Measurements from ENCODE around the gene RBM17. TPM values are rescaled to one million over a fixed set of nuclear protein-coding genes. Genes with fewer than 3 reads are reported as not detected.

RBM17 gene
- total and polyA plus RNA-seq, 2 of the 13 experiments (the other 11 are each of a cell fraction or from before 2014, with no cell fraction given), result 30.7 to 77.5 TPM

GRCh38 chr10:6151087-6151977, 62.5 kb downstream of the RBM17 start:
- ChIA-PET CTCF (ENCODE audit: low intra/inter-chr PET ratio, low total read pairs) (interaction anchor here (1.0 to 2.6 kb wide), 2 partner anchors 42 to 62 kb away, joined by 3 to 14 read pairs; partner anchors contain the start of gene RBM17), POLR2A (no interaction called here)
- peaks cover 26% of the 10 kb centered on the region for H3K4me1 ChIP-seq (ENCODE audit: insufficient read depth, low read length)
- no peaks in the 10 kb centered on the region for H3K79me2 ChIP-seq (ENCODE audit: insufficient read depth, low read length)
- no peak overlapping the region for H3K4me3 ChIP-seq (replicated peaks in 1 of 3; ENCODE audit: insufficient read depth in 1 of 3, low read depth in 2 of 3, low read length in 3 of 3)
- no peaks in the 10 kb centered on the region for H3K9me3 ChIP-seq (ENCODE audit: low read length)
- WGBS (ENCODE audit: low lambda C conversion rate), result 37% methylated on average over 19 of the region's 22 CpGs
- H3K9ac ChIP-seq (ENCODE audit: insufficient read depth, low read depth, low read length), result no peak overlapping the region
- peaks cover 0 to 6% of the 10 kb centered on the region in 2 experiments; a peak in 3 of 5 replicates for H3K27me3 ChIP-seq (ENCODE audit: control insufficient read depth in 1 of 2, insufficient read depth in 2 of 2, low read length in 2 of 2)
- DNase-seq (ENCODE audit: low spot score) (peak; percentile 36), ATAC-seq (peak; percentile 81), FAIRE-seq (peak; percentile 86)
- TF ChIP-seq MAFF (IDR thresholded peaks at IDR 0.05; ENCODE audit: low read depth, low read length), result no peak
- TF ChIP-seq SNRNP70 (IDR thresholded peaks at IDR 0.05; ENCODE audit: low read depth, low read length), result no peak
- peak; percentile 66 for TF ChIP-seq SMC3 (IDR thresholded peaks at IDR 0.05; ENCODE audit: low read length)
- TF ChIP-seq HMGXB4 (CRISPR knock-in tag; IDR thresholded peaks at IDR 0.05; ENCODE audit: borderline replicate concordance in 1 of 2, low read depth in 1 of 2), result peak in 1 of 2 experiments; percentile 20; a peak in 1 of 4 replicates
- TF ChIP-seq ZFP41 (CRISPR knock-in tag; IDR thresholded peaks at IDR 0.05; ENCODE audit: borderline replicate concordance), result no peak
- TF ChIP-seq ZNF704 (CRISPR knock-in tag; IDR thresholded peaks at IDR 0.05; ENCODE audit: borderline replicate concordance), result no peak
- 0 out of 2 replicates have a peak, but pooled peaks have one; percentile 16 for TF ChIP-seq KDM2A (CRISPR knock-in tag; IDR thresholded peaks at IDR 0.05; ENCODE audit: borderline replicate concordance, low read depth)
- no peak for TF ChIP-seq ZNF776 (CRISPR knock-in tag; IDR thresholded peaks at IDR 0.05)
- TF ChIP-seq CREM (IDR thresholded peaks at IDR 0.05), result no peak
- TF ChIP-seq CREM (CRISPR knock-in tag; IDR thresholded peaks at IDR 0.05), result no peak
- 0 out of 2 replicates have a peak, but pooled peaks have one; percentile 58 for TF ChIP-seq ZNF572 (CRISPR knock-in tag; IDR thresholded peaks at IDR 0.05)
- no peak for TF ChIP-seq KDM5A (IDR thresholded peaks at IDR 0.05; ENCODE audit: borderline replicate concordance, low read length)
- TF ChIP-seq CTCF (CRISPR knock-in tag; IDR thresholded peaks at IDR 0.05), result peak; percentile 76
- TF ChIP-seq STAG1 (CRISPR knock-in tag; IDR thresholded peaks at IDR 0.05), result peak; percentile 42
- BruUV-seq (replicated peaks), result no TSS peak
- no peak overlapping the region for H3K27ac ChIP-seq (ENCODE audit: extremely low read length, insufficient read depth, low read length)
- intact Hi-C loops (cut with micrococcal nuclease; ENCODE audit: unreplicated experiment) (loop anchor here (1.0 to 2.0 kb wide), 2 partner anchors 42 to 65 kb away; no protein-coding TSS in a partner anchor), in situ Hi-C loops (cut with HindIII; ENCODE audit: extremely low pct_ligation_motif_present, low pct_unique_long_range_greater_than_20kb) (no loop called here)
- peak overlapping the region; percentile 33; the same call in 1 of the 2 replicates for H3K4me2 ChIP-seq (ENCODE audit: low read depth, low read length)
- no peak overlapping the region for H2AFZ ChIP-seq (ENCODE audit: low read length)
- no peaks in the 10 kb centered on the region for H4K20me1 ChIP-seq (ENCODE audit: insufficient read depth, low read length)
- no peaks in the 10 kb centered on the region for H3K36me3 ChIP-seq (replicated peaks in 1 of 2; ENCODE audit: control insufficient read depth in 1 of 2, insufficient read depth in 2 of 2, low read length in 2 of 2)

Measured in HepG2 (cell line).